NK-92 (cell line): ENCODE results near the gene XPOT.
A peak's percentile ranks its signal among the peaks of the same experiment; 100 is the strongest.
"Not testable (repeated sequence)": the region's sequence is repeated elsewhere in the genome, so short reads cannot be mapped to it uniquely, and the experiment has no call there.

Source experiments
- DNase-seq: peaks from one replicate; lab custom pipeline; 2025; ENCODE audit not compliant: unreplicated experiment; lab: John Stamatoyannopoulos, UW

The XPOT gene

DNA sequence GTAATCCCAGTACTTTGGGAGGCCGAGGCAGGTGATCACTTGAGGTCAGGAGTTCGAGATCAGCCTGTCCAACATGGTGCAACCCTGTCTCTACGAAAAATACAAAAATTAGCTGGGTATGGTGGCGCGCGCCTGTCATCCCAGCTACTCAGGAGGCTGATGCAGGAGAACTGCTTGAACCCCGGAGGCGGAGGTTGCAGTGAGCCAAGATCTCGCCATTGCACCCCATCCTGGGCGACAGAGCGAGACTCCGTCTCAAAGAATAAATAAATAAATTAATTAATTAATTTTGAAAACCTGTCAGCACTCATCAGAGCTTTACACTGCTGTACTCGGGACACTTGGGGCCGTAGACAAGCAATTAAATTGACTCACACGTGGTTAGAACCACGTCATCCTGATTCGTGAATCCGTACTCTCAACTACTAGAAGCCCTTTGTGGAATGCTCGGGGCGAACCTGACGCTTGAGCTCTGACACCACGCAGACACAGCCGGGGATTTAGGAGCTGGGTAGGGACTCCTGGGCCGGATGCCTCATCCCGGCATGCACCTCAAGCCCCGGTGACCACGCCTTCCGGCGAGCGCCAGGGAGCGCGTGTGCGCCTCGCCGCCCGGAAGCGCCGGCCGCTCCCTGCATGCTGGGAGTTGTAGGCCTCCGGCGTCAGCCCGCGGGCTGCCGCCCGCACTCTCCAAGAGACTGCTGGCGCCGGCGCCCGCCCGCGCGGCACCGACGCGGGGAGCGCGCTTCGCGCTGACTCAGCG is at the start of gene XPOT:
XPOT (plus strand) TSS at position 686 of the 763 bp plus-strand sequence. CDS start 5,644 bp downstream, outside the sequence.
- DNase-seq, result peak; percentile 34

DNA sequence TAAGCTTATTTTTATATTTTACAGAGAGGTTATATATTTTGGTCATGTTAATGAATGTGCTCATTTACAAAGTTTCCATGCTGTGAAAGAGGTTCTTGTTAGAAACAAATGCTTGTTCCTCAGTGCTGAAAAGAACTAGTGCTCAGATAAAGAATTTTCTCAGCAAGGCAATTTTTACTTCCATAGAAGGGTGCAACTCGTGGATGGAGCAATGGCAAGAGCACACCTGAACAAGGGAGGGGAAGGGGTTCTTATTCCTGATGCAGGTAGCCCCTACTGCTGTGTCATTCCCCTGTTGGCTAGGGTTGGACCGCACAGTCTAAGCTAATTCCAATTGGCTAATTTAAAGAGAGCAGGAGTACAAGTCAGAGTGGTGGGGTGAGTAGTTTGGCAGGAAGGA is 48.0 kb upstream of the XPOT start:
- not testable (repeated sequence) for DNase-seq

- not testable (repeated sequence) for DNase-seq
Observed at GRCh38 chr12:64361173-64361572, 43.0 kb upstream of the XPOT start.

DNA sequence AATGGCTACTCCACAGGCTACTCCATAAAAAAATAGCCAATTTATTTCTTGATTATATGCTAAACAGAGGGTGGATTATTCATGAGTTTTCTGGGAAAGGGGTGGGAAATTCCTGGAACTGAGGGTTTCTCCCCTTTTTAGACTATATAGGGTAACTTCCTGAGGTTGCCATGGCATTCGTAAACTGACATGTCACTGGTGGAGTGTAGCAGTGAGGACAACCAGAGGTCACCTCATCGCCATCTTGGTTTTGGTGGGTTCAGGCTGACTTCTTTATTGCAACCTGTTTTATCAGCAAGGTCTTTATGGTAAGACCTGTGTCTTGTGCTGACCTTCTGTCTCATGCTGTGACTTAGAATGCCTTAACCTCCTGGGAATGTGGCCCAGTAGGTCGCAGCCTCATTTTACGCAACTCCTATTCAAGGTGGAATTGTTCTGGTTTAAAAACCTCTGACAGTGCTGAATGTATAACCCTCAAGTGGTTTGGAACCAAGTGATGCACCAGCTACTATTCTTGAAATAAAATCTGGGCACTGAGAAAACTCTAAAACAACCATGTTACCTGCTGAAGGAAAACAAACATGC is 41.4 kb upstream of the XPOT start:
- DNase-seq, result no peak

DNA sequence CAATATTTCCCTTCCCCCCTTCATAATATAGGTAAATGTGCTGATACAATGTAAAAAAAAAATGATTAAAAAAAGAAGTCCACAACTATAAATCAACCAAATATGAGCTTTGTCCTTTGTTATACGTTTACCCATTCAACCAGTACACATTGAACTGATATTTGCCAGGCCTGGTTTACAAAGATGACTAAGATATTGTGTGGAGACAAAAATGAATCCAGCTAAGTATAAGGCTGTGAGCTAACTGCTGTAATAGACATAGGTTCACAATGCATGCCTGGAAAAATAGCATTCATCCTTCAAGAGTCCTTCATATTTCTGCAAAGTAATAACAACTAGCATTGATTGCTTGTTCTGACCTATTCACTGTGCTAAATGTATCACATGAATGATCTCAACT is 20.5 kb upstream of the XPOT start:
- no peak for DNase-seq

GRCh38 chr12:64385019-64385418 is 19.2 kb upstream of the XPOT start:
- DNase-seq, result no peak

DNA sequence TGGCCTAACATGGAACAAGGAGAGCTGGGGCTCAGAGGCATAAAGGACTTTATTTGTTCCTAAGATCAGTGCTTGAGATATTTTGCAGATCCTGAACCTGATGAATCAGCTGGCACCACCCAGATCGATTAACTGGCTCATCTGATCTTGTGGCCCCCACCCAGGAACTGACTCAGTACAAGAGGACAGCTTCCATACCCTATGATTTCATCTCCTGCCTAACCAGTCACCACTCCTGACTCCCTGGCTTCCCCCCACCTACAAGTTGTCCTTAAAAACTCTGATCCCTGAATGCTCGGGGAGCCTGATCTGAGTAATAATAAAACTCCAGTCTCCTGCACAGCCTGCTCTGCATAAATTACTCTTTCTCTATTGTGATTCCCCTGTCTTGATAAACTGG is 18.7 kb upstream of the XPOT start:
- no peak for DNase-seq

- DNase-seq, result no peak
Observed at GRCh38 chr12:64387197-64387816, 16.9 kb upstream of the XPOT start.

DNA sequence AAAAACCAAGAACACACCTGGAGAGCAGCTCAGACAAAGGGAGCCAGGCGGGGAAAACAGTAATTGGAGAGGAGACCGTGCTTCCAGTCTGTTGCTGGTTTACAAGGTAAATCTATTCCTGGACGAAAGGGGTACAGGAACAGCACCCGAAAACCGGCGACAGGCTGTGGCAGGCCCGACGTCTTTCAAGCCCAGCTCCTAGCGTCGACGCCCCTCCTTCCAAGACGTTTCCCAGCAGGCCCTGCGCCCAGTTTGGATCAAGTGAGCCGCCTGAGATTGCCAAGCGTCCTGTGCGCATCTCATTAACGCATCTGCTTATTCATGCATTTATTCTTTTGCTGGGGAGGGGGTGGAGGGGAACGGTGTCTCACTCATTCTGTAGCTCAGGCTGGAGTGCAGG is 15.0 kb upstream of the XPOT start:
- DNase-seq, result no peak

GRCh38 chr12:64390275-64390851 is 13.8 kb upstream of the XPOT start, which contains the start of gene C12orf56:
Gene C12orf56 (minus strand): TSS chr12:64390758. CDS start chr12:64390565, 193 bp downstream.
- DNase-seq, result no peak

GRCh38 chr12:64392221-64392620 is 12.0 kb upstream of the XPOT start:
- DNase-seq, result no peak

DNA sequence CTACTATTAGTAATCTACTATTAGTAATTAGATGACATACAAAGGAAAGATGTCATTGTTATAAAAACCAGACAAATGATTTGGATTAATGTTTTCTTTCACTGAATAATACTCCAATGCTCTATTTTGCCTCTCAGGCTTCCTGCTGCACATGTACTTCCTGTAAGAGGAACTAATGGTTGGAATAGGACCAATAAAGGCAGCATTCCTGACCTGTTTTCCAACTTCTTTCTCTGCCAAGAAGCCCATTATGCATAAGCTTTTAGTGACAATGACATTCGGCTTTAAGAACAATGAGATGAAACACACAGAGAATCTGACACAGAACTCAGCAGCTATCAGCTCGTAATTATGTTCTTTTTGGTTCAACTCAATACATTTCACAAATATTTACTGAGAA is 8.5 kb upstream of the XPOT start:
- DNase-seq, result no peak

- no peak for DNase-seq
Observed at GRCh38 chr12:64400041-64400440, 4.2 kb upstream of the XPOT start.

DNA sequence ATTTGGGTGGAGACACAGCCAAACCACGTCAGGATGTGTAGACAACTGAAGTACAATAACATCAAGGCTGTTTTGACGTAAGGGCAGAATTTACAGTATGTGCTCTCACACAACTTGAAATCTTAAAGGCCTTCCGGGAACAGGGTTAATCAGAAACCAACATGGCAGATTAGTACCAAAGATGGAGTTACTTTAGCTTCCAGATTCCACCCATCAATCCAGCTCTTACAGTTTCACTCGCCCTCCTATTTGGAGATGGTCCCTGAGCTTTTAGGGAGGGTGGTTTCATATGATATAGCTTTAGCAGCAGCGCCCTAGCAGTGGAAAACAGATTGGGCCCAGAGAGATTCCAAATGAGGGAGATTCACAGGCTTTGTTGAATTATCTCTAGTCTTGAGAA is 2.0 kb upstream of the XPOT start:
- DNase-seq, result no peak

- no peak for DNase-seq
Observed at GRCh38 chr12:64404470-64405256, 471 bp downstream of the XPOT start.

DNA sequence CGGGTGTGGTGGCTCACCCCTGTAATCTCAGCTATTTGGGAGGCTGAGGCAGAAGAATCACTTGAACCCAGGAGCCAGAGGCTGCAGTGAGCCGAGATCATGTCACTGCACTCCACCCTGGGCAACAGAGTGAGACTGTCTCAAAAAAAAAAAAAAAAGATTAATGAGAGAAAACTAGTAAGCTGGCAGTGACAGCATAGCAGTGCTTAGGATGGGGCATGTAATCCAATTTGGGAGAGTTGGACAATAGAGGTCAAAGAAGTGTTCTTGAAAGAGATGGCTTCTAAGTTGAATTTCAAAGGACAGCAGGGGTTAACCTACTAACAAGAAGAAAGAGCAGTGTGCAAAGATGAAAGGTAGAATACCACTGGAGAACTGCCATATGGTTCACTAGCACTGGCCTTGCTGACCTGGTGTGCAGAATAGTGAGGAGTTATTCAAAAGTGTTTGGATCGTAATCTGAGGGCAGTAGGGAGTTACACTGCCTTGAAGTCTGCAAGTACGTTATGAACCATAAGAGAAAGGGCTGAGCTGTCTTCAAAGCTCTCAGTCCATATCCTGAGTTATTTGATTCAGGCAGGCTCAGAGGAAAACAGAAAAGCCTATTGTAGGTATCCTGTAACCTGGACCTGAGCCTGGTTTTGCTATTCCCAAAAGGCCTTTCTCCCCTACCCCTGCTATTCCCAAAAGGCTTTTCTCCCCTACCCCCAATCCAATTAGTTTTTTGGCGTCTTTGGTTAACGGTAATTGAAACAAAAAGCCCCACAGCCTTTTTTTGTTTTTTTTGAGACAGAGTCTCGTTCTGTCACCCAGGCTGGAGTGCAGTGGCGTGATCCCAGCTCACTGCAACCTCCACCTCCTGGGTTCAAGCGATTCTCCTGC is 3.4 kb downstream of the XPOT start:
- DNase-seq, result no peak

DNA sequence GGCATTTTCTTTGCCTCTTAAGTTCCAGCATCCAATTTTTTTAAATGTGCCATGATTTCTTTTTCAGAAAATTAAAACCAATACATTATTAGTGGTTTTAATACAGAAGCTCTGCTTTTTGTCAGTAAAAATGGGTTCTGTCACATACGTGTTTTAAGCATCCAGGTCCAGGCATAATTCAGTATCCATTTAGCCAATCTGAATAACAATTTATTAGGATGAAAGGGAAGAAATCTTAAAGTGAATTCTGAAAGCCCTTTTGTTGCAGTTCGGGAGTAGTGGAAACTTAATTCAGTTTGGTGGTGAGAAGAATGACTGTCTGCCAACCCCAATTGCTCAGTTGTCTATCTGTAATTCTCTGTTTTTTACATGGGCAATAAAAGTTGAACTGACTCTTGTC is 7.2 kb downstream of the XPOT start:
- no peak for DNase-seq

- no peak for DNase-seq
Observed at GRCh38 chr12:64412459-64412858, 8.3 kb downstream of the XPOT start.

GRCh38 chr12:64413884-64414283 is 9.7 kb downstream of the XPOT start:
- DNase-seq, result no peak

GRCh38 chr12:64418209-64418608 is 14.0 kb downstream of the XPOT start:
- no peak for DNase-seq
